GM23338 (cell line): Measurements from ENCODE around the gene PRDM11. TPM values are rescaled to one million over a fixed set of nuclear protein-coding genes. Genes with fewer than 3 reads are reported as not detected.

Source experiments
- ATAC-seq: fragments of 200-7000 bp; cut with Tn5 transposase; 3 replicates; pipeline ENCODE4 v1.9.1; 2020
- DNase-seq: peaks from one replicate; pipeline ENCODE4 v3.0.0-alpha.2; 2015; ENCODE audit warnings: low spot score
- H2AFZ ChIP-seq: fragments of 200-600 bp; sonication (generic); 2 replicates; pipeline ENCODE4 v1.8.0; 2016; ENCODE audit warnings: antibody characterized with exemption, mild to moderate bottlenecking, moderate library complexity
- H3F3A ChIP-seq: fragments of 200-600 bp; sonication (generic); replicated peaks from 2 replicates; pipeline ENCODE4 v1.8.0; 2017; ENCODE audit warnings: antibody characterized with exemption, mixed run types, low read depth
- H3K27ac ChIP-seq: fragments of 200-600 bp; sonication (generic); 2 replicates; pipeline ENCODE4 v1.6.1; 2016; ENCODE audit warnings: low read depth
- H3K27me3 ChIP-seq: fragments of 200-600 bp; sonication (generic); 2 replicates; pipeline ENCODE4 v1.8.0; 2016; ENCODE audit warnings: mild to moderate bottlenecking, mixed run types, moderate library complexity; ENCODE audit not compliant: insufficient read depth
- H3K36me3 ChIP-seq: fragments of 200-600 bp; sonication (generic); 2 replicates; pipeline ENCODE4 v1.8.0; 2016; ENCODE audit warnings: mild to moderate bottlenecking; ENCODE audit not compliant: insufficient read depth
- H3K4me1 ChIP-seq: fragments of 200-600 bp; sonication (generic); 2 replicates; pipeline ENCODE4 v1.8.0; 2016; ENCODE audit warnings: mild to moderate bottlenecking, moderate library complexity; ENCODE audit not compliant: insufficient read depth
- H3K4me2 ChIP-seq: fragments of 200-600 bp; sonication (generic); 2 replicates; pipeline ENCODE4 v1.7.1; 2017; ENCODE audit warnings: mixed run types
- H3K4me3 ChIP-seq: fragments of 200-600 bp; sonication (generic); 2 replicates; pipeline ENCODE4 v1.6.1; 2016; ENCODE audit warnings: mixed run types
- H3K79me2 ChIP-seq: fragments of 200-600 bp; sonication (generic); replicated peaks from 2 replicates; pipeline ENCODE4 v1.8.0; 2017; ENCODE audit warnings: mild to moderate bottlenecking; ENCODE audit not compliant: insufficient read depth
- H3K9me2 ChIP-seq: fragments of 200-600 bp; sonication (generic); 2 replicates; pipeline ENCODE4 v1.8.0; 2017; ENCODE audit not compliant: insufficient read depth
- H4K20me1 ChIP-seq: fragments of 200-600 bp; sonication (generic); replicated peaks from 2 replicates; pipeline ENCODE4 v1.8.0; 2017; ENCODE audit warnings: mild to moderate bottlenecking; ENCODE audit not compliant: insufficient read depth
- H3K27ac Mint-ChIP-seq: 2 replicates; pipeline ENCODE4 v1.8.0; 2020; ENCODE audit warnings: inconsistent platforms, mild to moderate bottlenecking, moderate library complexity, mixed read lengths
- H3K27me3 Mint-ChIP-seq: 3 replicates; pipeline ENCODE4 v1.8.0; 2022; ENCODE audit warnings: low read depth, mild to moderate bottlenecking, moderate library complexity, mixed read lengths, inconsistent platforms; ENCODE audit not compliant: insufficient read depth, poor library complexity
- H3K36me3 Mint-ChIP-seq: 3 replicates; pipeline ENCODE4 v1.8.0; 2021; ENCODE audit warnings: low read depth, mild to moderate bottlenecking, inconsistent platforms, moderate library complexity, mixed read lengths
- H3K4me1 Mint-ChIP-seq: 3 replicates; pipeline ENCODE4 v1.8.0; 2020; ENCODE audit warnings: mild to moderate bottlenecking, inconsistent platforms, mixed read lengths
- H3K4me3 Mint-ChIP-seq: 3 replicates; pipeline ENCODE4 v1.8.0; 2021; ENCODE audit warnings: moderate library complexity, mild to moderate bottlenecking, inconsistent platforms, mixed read lengths
- H3K9me3 Mint-ChIP-seq: 3 replicates; pipeline ENCODE4 v1.8.0; 2020; ENCODE audit warnings: moderate library complexity, mild to moderate bottlenecking, inconsistent platforms, mixed read lengths
- EZH2 ChIP-seq: fragments of 200-600 bp; sonication (generic); IDR thresholded peaks from one replicate; pipeline ENCODE4 v1.8.0; 2017; ENCODE audit warnings: antibody characterized with exemption, mild to moderate bottlenecking, low read depth; ENCODE audit not compliant: unreplicated experiment
- EZH2phosphoT487 ChIP-seq: fragments of 200-600 bp; sonication (generic); IDR thresholded peaks from one replicate; pipeline ENCODE4 v1.8.1; 2018; ENCODE audit warnings: antibody characterized with exemption; ENCODE audit not compliant: unreplicated experiment
- JUNB ChIP-seq: IDR thresholded peaks from one replicate; pipeline ENCODE4 v1.6.1; 2016; ENCODE audit warnings: antibody characterized with exemption; ENCODE audit not compliant: unreplicated experiment
- POLR2AphosphoS5 ChIP-seq: IDR thresholded peaks from 2 replicates; pipeline ENCODE4 v1.6.1; 2016; ENCODE audit warnings: antibody characterized with exemption, low read depth
- STAT1 ChIP-seq: IDR thresholded peaks from one replicate; pipeline ENCODE4 v1.6.1; 2016; ENCODE audit warnings: antibody characterized with exemption; ENCODE audit not compliant: unreplicated experiment
- ZNF114 ChIP-seq: fragments of 250-450 bp; sonication (Bioruptor Pico); IDR thresholded peaks from 2 replicates; pipeline ENCODE4 v1.5.0; 2020; ENCODE audit warnings: mild to moderate bottlenecking, moderate library complexity
- ZNF331 ChIP-seq: fragments of 250-450 bp; sonication (Bioruptor Pico); IDR thresholded peaks from 2 replicates; pipeline ENCODE4 v1.5.0; 2020; ENCODE audit warnings: low read depth, mild to moderate bottlenecking, moderate library complexity
- polyA plus RNA-seq: library from polyadenylated mRNA; unstranded; fragments of >200 nt; fragmentation: Nextera tagmentation; extraction: Ambion mirVana; gene quantifications from 2 replicates; pipeline ENCODE4 v1.2.1, GENCODE V29; 2016
- total RNA-seq: library from RNA; depleted of rRNA; stranded (reverse); fragments of >200 nt; shearing (Covaris generic); gene quantifications from 2 replicates; pipeline ENCODE4 v1.2.3, GENCODE V29; 2014
- TF ChIP-seq, protein P1 (sequence below), 2 experiments: fragments of 200-600 bp in 1 of 2; sonication (generic) in 1 of 2; conservative IDR thresholded peaks; 2 replicates each; pipeline versions ENCODE4 v1.5.1 to v1.6.1; 2016 to 2017; ENCODE audit warnings: antibody characterized with exemption in 2 of 2, low read depth in 2 of 2, mild to moderate bottlenecking in 2 of 2, moderate library complexity in 1 of 2
- TF ChIP-seq, protein P2 (sequence below): IDR thresholded peaks from one replicate; pipeline ENCODE4 v1.6.1; 2018; ENCODE audit warnings: antibody characterized with exemption; ENCODE audit not compliant: unreplicated experiment

PRDM11 gene
- total and polyA plus RNA-seq, 2 experiments from 2014 or later, result 0.97 to 10.4 TPM

DNA sequence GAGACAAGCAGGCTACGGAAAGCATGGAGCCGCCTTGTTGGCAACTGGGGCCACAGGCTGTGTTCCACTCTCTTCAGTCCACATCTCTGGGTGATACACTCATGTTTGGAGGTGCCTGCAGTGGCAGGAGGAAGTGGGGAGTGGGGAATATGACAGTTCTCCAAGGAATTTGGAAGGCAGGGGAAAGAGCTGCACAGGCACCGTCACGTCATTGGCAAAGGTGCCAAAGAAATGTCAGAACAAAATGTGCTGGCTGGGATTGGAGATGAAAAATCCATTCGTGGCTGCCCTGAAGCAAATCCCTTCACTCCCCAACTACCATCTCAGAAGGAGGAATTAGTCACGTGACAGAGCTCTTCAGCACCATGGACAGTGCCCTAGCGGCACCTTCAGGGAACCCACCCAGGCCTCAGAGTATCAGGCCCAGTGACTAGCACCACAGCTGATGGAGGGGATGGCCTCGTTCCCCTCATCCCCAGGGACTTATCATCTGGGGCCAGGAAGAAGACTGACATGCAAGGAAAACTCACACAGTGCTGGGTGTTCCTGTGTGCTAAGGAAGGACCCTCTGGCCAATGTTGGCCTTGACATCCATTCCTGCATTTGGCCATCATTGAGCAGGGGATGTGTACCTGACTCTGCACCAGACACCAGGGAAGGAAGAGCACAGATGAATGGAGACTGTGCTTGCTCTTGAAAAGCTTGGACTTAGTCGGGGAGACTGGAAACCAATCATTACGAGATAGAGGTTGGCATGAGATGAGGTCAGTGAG lies 48.5 kb upstream of the PRDM11 start:
- ATAC-seq, result peak; percentile 72
- H4K20me1 ChIP-seq, result no peaks in the 10 kb centered on the region
- Mint-ChIP-seq H3K36me3 (no peaks in the 10 kb centered on the region), H3K9me3 (no peaks in the 10 kb centered on the region; the same call in 2 of the 3 replicates), H3K4me1 (peaks cover 37% of the 10 kb centered on the region), H3K27me3 (peaks cover 17% of the 10 kb centered on the region), H3K4me3 (no peak overlapping the region), H3K27ac (no peak overlapping the region)
- H2AFZ ChIP-seq, result no peak overlapping the region
- peak; percentile 92 for DNase-seq
- no peaks in the 10 kb centered on the region for H3F3A ChIP-seq
- TF ChIP-seq, protein P1, sequence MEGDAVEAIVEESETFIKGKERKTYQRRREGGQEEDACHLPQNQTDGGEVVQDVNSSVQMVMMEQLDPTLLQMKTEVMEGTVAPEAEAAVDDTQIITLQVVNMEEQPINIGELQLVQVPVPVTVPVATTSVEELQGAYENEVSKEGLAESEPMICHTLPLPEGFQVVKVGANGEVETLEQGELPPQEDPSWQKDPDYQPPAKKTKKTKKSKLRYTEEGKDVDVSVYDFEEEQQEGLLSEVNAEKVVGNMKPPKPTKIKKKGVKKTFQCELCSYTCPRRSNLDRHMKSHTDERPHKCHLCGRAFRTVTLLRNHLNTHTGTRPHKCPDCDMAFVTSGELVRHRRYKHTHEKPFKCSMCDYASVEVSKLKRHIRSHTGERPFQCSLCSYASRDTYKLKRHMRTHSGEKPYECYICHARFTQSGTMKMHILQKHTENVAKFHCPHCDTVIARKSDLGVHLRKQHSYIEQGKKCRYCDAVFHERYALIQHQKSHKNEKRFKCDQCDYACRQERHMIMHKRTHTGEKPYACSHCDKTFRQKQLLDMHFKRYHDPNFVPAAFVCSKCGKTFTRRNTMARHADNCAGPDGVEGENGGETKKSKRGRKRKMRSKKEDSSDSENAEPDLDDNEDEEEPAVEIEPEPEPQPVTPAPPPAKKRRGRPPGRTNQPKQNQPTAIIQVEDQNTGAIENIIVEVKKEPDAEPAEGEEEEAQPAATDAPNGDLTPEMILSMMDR (conservative IDR thresholded peaks at IDR 0.05; ENCODE audit: low read depth in 2 of 2), result peak in 1 of 2 experiments; percentile 15; a peak in 2 of 4 replicates
- no peak for TF ChIP-seq ZNF331 (CRISPR knock-in tag)
- TF ChIP-seq, protein P2, sequence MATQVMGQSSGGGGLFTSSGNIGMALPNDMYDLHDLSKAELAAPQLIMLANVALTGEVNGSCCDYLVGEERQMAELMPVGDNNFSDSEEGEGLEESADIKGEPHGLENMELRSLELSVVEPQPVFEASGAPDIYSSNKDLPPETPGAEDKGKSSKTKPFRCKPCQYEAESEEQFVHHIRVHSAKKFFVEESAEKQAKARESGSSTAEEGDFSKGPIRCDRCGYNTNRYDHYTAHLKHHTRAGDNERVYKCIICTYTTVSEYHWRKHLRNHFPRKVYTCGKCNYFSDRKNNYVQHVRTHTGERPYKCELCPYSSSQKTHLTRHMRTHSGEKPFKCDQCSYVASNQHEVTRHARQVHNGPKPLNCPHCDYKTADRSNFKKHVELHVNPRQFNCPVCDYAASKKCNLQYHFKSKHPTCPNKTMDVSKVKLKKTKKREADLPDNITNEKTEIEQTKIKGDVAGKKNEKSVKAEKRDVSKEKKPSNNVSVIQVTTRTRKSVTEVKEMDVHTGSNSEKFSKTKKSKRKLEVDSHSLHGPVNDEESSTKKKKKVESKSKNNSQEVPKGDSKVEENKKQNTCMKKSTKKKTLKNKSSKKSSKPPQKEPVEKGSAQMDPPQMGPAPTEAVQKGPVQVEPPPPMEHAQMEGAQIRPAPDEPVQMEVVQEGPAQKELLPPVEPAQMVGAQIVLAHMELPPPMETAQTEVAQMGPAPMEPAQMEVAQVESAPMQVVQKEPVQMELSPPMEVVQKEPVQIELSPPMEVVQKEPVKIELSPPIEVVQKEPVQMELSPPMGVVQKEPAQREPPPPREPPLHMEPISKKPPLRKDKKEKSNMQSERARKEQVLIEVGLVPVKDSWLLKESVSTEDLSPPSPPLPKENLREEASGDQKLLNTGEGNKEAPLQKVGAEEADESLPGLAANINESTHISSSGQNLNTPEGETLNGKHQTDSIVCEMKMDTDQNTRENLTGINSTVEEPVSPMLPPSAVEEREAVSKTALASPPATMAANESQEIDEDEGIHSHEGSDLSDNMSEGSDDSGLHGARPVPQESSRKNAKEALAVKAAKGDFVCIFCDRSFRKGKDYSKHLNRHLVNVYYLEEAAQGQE, result peak; percentile 98
- H3K36me3 ChIP-seq, result no peaks in the 10 kb centered on the region
- no peaks in the 10 kb centered on the region for H3K27me3 ChIP-seq
- no peak overlapping the region for H3K4me3 ChIP-seq
- no peaks in the 10 kb centered on the region for H3K9me2 ChIP-seq
- H3K79me2 ChIP-seq, result no peaks in the 10 kb centered on the region
- no peak overlapping the region for H3K4me2 ChIP-seq
- peaks cover 5% of the 10 kb centered on the region for H3K4me1 ChIP-seq
- no peak overlapping the region for H3K27ac ChIP-seq

DNA sequence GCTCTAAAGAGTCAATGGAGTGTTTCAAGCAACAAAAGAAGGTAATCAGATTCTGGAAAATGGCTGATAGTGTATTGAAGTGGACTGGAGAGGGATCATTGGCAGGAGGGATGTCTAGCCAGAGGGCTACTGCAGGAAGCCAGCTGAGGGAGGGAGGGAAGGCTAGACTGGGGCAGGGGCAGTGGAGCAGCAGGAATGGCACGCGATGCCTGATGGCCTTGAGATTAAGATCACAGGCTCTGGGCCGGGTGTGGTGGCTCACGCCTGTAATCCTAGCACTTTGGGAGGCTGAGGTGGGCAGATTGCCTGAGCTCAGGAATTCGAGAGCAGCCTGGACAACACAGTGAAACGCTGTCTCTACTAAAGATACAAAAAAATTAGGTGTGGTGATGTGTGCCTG lies 47.5 kb upstream of the PRDM11 start:
- H2AFZ ChIP-seq, result no peak overlapping the region
- H3K4me3 ChIP-seq, result no peak overlapping the region
- DNase-seq, result no peak
- Mint-ChIP-seq H3K4me3 (no peak overlapping the region), H3K36me3 (no peaks in the 10 kb centered on the region), H3K4me1 (peaks cover 28% of the 10 kb centered on the region), H3K9me3 (no peaks in the 10 kb centered on the region; the same call in 2 of the 3 replicates), H3K27me3 (peaks cover 16% of the 10 kb centered on the region), H3K27ac (no peak overlapping the region)
- H3K36me3 ChIP-seq, result no peaks in the 10 kb centered on the region
- no peak for ATAC-seq
- H3K9me2 ChIP-seq, result no peaks in the 10 kb centered on the region
- H3K27ac ChIP-seq, result no peak overlapping the region
- H3K79me2 ChIP-seq, result no peaks in the 10 kb centered on the region
- no peaks in the 10 kb centered on the region for H4K20me1 ChIP-seq
- H3K27me3 ChIP-seq, result no peaks in the 10 kb centered on the region
- no peak overlapping the region for H3K4me2 ChIP-seq
- no peaks in the 10 kb centered on the region for H3F3A ChIP-seq
- H3K4me1 ChIP-seq, result peaks cover 5% of the 10 kb centered on the region; the same call in 1 of the 2 replicates
- TF ChIP-seq ZNF331 (CRISPR knock-in tag) (no peak), EZH2phosphoT487 (no peak), STAT1 (no peak), EZH2 (no peak), POLR2AphosphoS5 (no peak), ZNF114 (CRISPR knock-in tag) (no peak), JUNB (no peak)
- TF ChIP-seq, protein P2, result no peak
